K562 (cell line): Measurements from ENCODE around the gene TPD52L2. TPM values are rescaled to one million over a fixed set of nuclear protein-coding genes. Genes with fewer than 3 reads are reported as not detected.

Source experiments
- ATAC-seq: fragments of 200-7000 bp; cut with Tn5 transposase; 3 replicates; pipeline ENCODE4 v1.9.1; 2020; ENCODE audit warnings: moderate library complexity
- BruUV-seq: library from RNA; stranded (reverse); fragments of 400-500 nt; replicated peaks from 2 replicates; lab custom pipeline; 2021; lab: Mats Ljungman, UMichigan
- CTCF ChIA-PET: fragments of 300-600 bp; formaldehyde crosslinking; extraction: SDS; loops from one replicate; lab custom pipeline; 2021; ENCODE audit warnings: low intra/inter-chr PET ratio; lab: Yijun Ruan, JAX
- POLR2A ChIA-PET: fragments of 300-600, 350-650 bp; sonication (Branson Sonifier 250); formaldehyde crosslinking; extraction: SDS; loops from one replicate; lab custom pipeline; 2021; ENCODE audit warnings: antibody characterized with exemption, inconsistent platforms; lab: Yijun Ruan, JAX
- DNase-seq, 4 experiments: peaks; one replicate each; pipeline versions ENCODE4 v3.0.0 to v3.0.0-alpha.2; 2011 to 2018; ENCODE audit warnings: low spot score in 3 of 4, mixed read lengths in 3 of 4; ENCODE audit errors: extremely low read depth in 1 of 4
- FAIRE-seq: peaks from 2 replicates; lab custom pipeline; 2011; peaks lifted over from hg19 to GRCh38; lab: Jason Lieb, UNC
- H2AFZ ChIP-seq: 2 replicates; pipeline ENCODE4 v1.6.0; 2011; ENCODE audit warnings: low read depth, low read length, control low read depth, inconsistent platforms
- H3K27ac ChIP-seq: fragments of 200-600 bp; 3 replicates; pipeline ENCODE4 v1.8.0; 2011; ENCODE audit warnings: low read depth, mild to moderate bottlenecking, control low read depth, inconsistent platforms, low read length, moderate library complexity, mixed read lengths; ENCODE audit errors: extremely low read depth
- H3K27me3 ChIP-seq, 2 experiments: fragments of 300-600 bp in 1 of 2; 2 replicates in 1 of 2; 3 replicates in 1 of 2; pipeline versions ENCODE4 v1.6.0 to v1.8.0; 2011; ENCODE audit warnings: inconsistent platforms in 2 of 2, low read length in 2 of 2, mild to moderate bottlenecking in 1 of 2, mixed read lengths in 1 of 2, moderate library complexity in 1 of 2; ENCODE audit not compliant: control insufficient read depth in 2 of 2, insufficient read depth in 2 of 2
- H3K36me3 ChIP-seq: fragments of 300-600 bp; 3 replicates; pipeline ENCODE4 v1.8.0; 2011; ENCODE audit warnings: mild to moderate bottlenecking, low read length, inconsistent platforms; ENCODE audit not compliant: control insufficient read depth, insufficient read depth
- H3K4me1 ChIP-seq, 2 experiments: fragments of 200-600 bp in 1 of 2; replicated peaks in 1 of 2; 2 replicates in 1 of 2; 3 replicates in 1 of 2; pipeline versions ENCODE4 v1.5.1 to v1.8.0; 2011; ENCODE audit warnings: inconsistent platforms in 2 of 2, low read length in 2 of 2, mild to moderate bottlenecking in 1 of 2, mixed read lengths in 1 of 2, moderate library complexity in 1 of 2; ENCODE audit not compliant: control insufficient read depth in 2 of 2, insufficient read depth in 2 of 2
- H3K4me2 ChIP-seq: 2 replicates; pipeline ENCODE4 v1.6.1; 2011; ENCODE audit warnings: low read length, control low read depth, inconsistent platforms, mixed read lengths; ENCODE audit not compliant: insufficient read depth
- H3K4me3 ChIP-seq: fragments of 200-600 bp; sonication (generic), shearing (Covaris generic); 2 replicates; pipeline ENCODE4 v1.5.1; 2016; ENCODE audit warnings: control low read depth, inconsistent platforms
- H3K79me2 ChIP-seq: fragments of 200-600 bp; 3 replicates; pipeline ENCODE4 v1.8.0; 2011; ENCODE audit warnings: low read length, inconsistent platforms; ENCODE audit not compliant: control insufficient read depth, insufficient read depth
- H3K9ac ChIP-seq, 2 experiments: 2 replicates each; pipeline versions ENCODE4 v1.6.0 to v1.6.1; 2011; ENCODE audit warnings: low read depth in 2 of 2, low read length in 2 of 2, control low read depth in 1 of 2, inconsistent platforms in 1 of 2, mild to moderate bottlenecking in 1 of 2, mixed read lengths in 1 of 2; ENCODE audit not compliant: insufficient read depth in 1 of 2
- H3K9me1 ChIP-seq: one replicate; pipeline ENCODE4 v1.6.0; 2011; ENCODE audit warnings: inconsistent platforms, mild to moderate bottlenecking, low read length, moderate library complexity; ENCODE audit not compliant: control insufficient read depth, insufficient read depth
- H3K9me3 ChIP-seq: replicated peaks from 2 replicates; pipeline ENCODE4 v1.5.1; 2011; ENCODE audit warnings: low read depth, low read length, inconsistent platforms; ENCODE audit not compliant: control insufficient read depth, insufficient read depth
- H4K20me1 ChIP-seq: replicated peaks from 2 replicates; pipeline ENCODE4 v1.6.1; 2011; ENCODE audit warnings: low read length, inconsistent platforms, mixed read lengths; ENCODE audit not compliant: control insufficient read depth, insufficient read depth
- BACH1 ChIP-seq: fragments of 200-800 bp; sonication (Bioruptor generic); IDR thresholded peaks from 2 replicates; pipeline ENCODE4 v1.6.1; 2016; ENCODE audit warnings: missing genetic modification characterization, missing compliant biosample characterization
- BMI1 ChIP-seq: fragments of 150-350 bp; IDR thresholded peaks from 2 replicates; pipeline ENCODE4 v1.6.1; 2014; ENCODE audit warnings: low read length
- CBX5 ChIP-seq: IDR thresholded peaks from 2 replicates; pipeline ENCODE4 v1.6.1; 2014; ENCODE audit warnings: low read depth, borderline replicate concordance
- FOXA3 ChIP-seq, 2 experiments: fragments of 450-650 bp in 1 of 2; sonication (generic) in 1 of 2; formaldehyde crosslinking; IDR thresholded peaks in 1 of 2; conservative IDR thresholded peaks in 1 of 2; 2 replicates each; pipeline versions ENCODE4 v1.4.0 to v1.8.0; 2020 to 2022; ENCODE audit warnings: mild to moderate bottlenecking in 2 of 2, missing genetic modification reagents in 1 of 2
- MYC ChIP-seq, 2 experiments: fragments of 250-450 bp in 1 of 2; sonication (Bioruptor Pico) in 1 of 2; IDR thresholded peaks; 2 replicates each; pipeline versions ENCODE4 v1.5.1 to v1.6.1; 2012 to 2021; ENCODE audit warnings: low read depth in 2 of 2, borderline replicate concordance in 1 of 2, improper control_type of control experiment in 1 of 2, low read length in 1 of 2, mild to moderate bottlenecking in 1 of 2, moderate library complexity in 1 of 2
- NR2C2 ChIP-seq, 2 experiments: fragments of 200-800 bp in 1 of 2; sonication (Bioruptor generic) in 1 of 2; sonication (generic) in 1 of 2; formaldehyde crosslinking in 1 of 2; IDR thresholded peaks; 2 replicates each; pipeline versions ENCODE4 v1.6.1 to v1.8.0; 2016 to 2022; ENCODE audit warnings: mild to moderate bottlenecking in 1 of 2, missing compliant biosample characterization in 1 of 2, missing genetic modification characterization in 1 of 2, missing genetic modification reagents in 1 of 2
- NRF1 ChIP-seq, 2 experiments: fragments of 450-650 bp; IDR thresholded peaks in 1 of 2; conservative IDR thresholded peaks in 1 of 2; 2 replicates each; pipeline ENCODE4 v1.6.1; 2014; ENCODE audit warnings: mild to moderate bottlenecking in 2 of 2
- PRPF4 ChIP-seq: fragments of 200-400 bp; formaldehyde crosslinking; IDR thresholded peaks from one replicate; pipeline ENCODE4 v1.6.1; 2017; ENCODE audit warnings: low read length, low read depth, mild to moderate bottlenecking; ENCODE audit not compliant: insufficient read depth, poor library complexity, severe bottlenecking
- SAFB ChIP-seq: fragments of 200-400 bp; formaldehyde crosslinking; IDR thresholded peaks from 2 replicates; pipeline ENCODE4 v1.6.1; 2017; ENCODE audit warnings: low read depth, low read length, borderline replicate concordance
- TAF15 ChIP-seq: fragments of 200-400 bp; formaldehyde crosslinking; IDR thresholded peaks from 2 replicates; pipeline ENCODE4 v1.6.1; 2017; ENCODE audit warnings: mild to moderate bottlenecking, low read depth, low read length, moderate library complexity
- TSC22D4 ChIP-seq: fragments of 450-650 bp; IDR thresholded peaks from 2 replicates; pipeline ENCODE4 v1.6.1; 2016; ENCODE audit warnings: missing genetic modification characterization, missing biosample characterization, control low read depth
- WHSC1 ChIP-seq: IDR thresholded peaks from one replicate; pipeline ENCODE4 v1.6.1; 2012; ENCODE audit warnings: low read length, control low read depth, inconsistent platforms
- ZBTB17 ChIP-seq: fragments of 450-650 bp; formaldehyde crosslinking; IDR thresholded peaks from 2 replicates; pipeline ENCODE4 v1.4.0; 2020; ENCODE audit warnings: mild to moderate bottlenecking
- WGBS: fragments of 100-300 bp; shearing (Covaris generic); methylation state at CpG from one replicate; pipeline ENCODE4 v1.1.6; 2016; ENCODE audit warnings: low coverage, mixed read lengths; ENCODE audit not compliant: insufficient coverage; ENCODE audit errors: missing lambda C conversion rate; 5-methylcytosine and 5-hydroxymethylcytosine counted together
- in situ Hi-C: fragments of 300-500 bp; cut with MboI; formaldehyde crosslinking; loops from 4 replicates; pipeline ENCODE4 v1.15.0; 2018; ENCODE audit warnings: inconsistent platforms, mixed read lengths
- intact Hi-C: fragments of 100-400 bp; cut with micrococcal nuclease; formaldehyde crosslinking; loops from 2 replicates; pipeline ENCODE4 v1.14.2; 2022
- polyA plus RNA-seq, 8 experiments: library from polyadenylated mRNA; depleted of rRNA in 4 of 8; stranded (reverse) in 5 of 8; unstranded in 3 of 8; fragments of >200 nt; fragmentation: Nextera tagmentation in 2 of 8; fragmentation: Illumina TruSeq in 1 of 8; extraction: Ambion mirVana in 2 of 8; extraction: Trizol in 1 of 8; gene quantifications; 2 replicates each; pipeline versions ENCODE4 v1.2.1 to v1.2.3, GENCODE V29; 2011 to 2014; ENCODE audit warnings: inconsistent platforms in 1 of 8, missing spikeins in 1 of 8
- total RNA-seq, 7 experiments: library from RNA; depleted of rRNA in 6 of 7; stranded (reverse); fragments of >200 nt in 6 of 7; fragmentation: Illumina TruSeq in 2 of 7; extraction: Trizol in 2 of 7; gene quantifications; 2 replicates each; pipeline versions ENCODE4 v1.2.1 to v1.2.3, GENCODE V29; 2011 to 2021; ENCODE audit warnings: low replicate concordance in 1 of 7
- TF ChIP-seq, protein P1 (sequence below): fragments of 250-450 bp; sonication (Bioruptor Pico); IDR thresholded peaks from 2 replicates; pipeline ENCODE4 v1.5.0; 2020; ENCODE audit warnings: mild to moderate bottlenecking
- TF ChIP-seq, protein P2 (sequence below): fragments of 250-450 bp; sonication (Bioruptor Pico); IDR thresholded peaks from 2 replicates; pipeline ENCODE4 v1.4.0; 2020; ENCODE audit warnings: mild to moderate bottlenecking, moderate library complexity

Gene TPD52L2
- total and polyA plus RNA-seq, 9 of the 15 experiments (the other 6 are each of a cell fraction or from before 2014, with no cell fraction given), result 1.9 to 117 (median 74.6) TPM

DNA sequence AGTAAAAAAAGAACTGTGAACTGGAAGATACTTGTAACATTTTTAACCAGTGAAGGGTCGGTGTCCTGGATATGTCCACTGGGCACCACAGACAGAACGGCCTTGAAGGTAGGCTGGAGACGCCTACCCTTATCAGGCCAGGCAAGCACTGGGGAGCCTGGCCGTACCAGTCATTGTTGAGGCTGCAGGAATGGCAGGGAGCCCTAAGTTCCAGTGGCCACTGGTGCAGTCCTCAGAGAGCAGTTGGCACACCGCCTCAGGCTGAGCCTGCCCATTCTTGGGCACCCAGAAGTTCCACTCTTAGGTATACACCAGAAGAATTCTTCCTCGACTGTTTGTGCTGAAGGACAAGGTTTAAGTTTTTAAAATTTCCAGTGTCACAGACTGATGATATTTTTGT is 50.4 kb downstream of the TPD52L2 start:
- Histone ChIP-seq H3K27ac (no peak overlapping the region), H3K36me3 (peaks cover 33% of the 10 kb centered on the region; the same call in 2 of the 3 replicates), H2AFZ (no peak overlapping the region), H4K20me1 (no peaks in the 10 kb centered on the region), H3K79me2 (peaks cover 77% of the 10 kb centered on the region), H3K9me1 (no peaks in the 10 kb centered on the region), H3K4me3 (no peak overlapping the region), H3K9me3 (peaks cover 5% of the 10 kb centered on the region; the same call in 1 of the 2 replicates), H3K4me2 (no peak overlapping the region), H3K27me3 (no peaks in the 10 kb centered on the region), H3K4me1 (peaks cover 0 to 11% of the 10 kb centered on the region in 2 experiments; a peak in 2 of 5 replicates), H3K9ac (no peak overlapping the region)
- ATAC-seq (no peak), DNase-seq (no peak), FAIRE-seq (no peak)
- BruUV-seq, result no TSS peak
- WGBS, result 96% methylated on average over 6 of the region's 6 CpGs
- in situ Hi-C loops (no loop called here), intact Hi-C loops (no loop called here)
- CTCF ChIA-PET, result interaction anchor here (0.5 kb wide), 1 partner anchor 93 kb away, joined by 3 read pairs; no protein-coding TSS in a partner anchor
- no peak for TF ChIP-seq NR2C2 (CRISPR knock-in tag; IDR thresholded peaks at IDR 0.05)
- no peak for TF ChIP-seq NR2C2 (tag; IDR thresholded peaks at IDR 0.05)
- TF ChIP-seq PRPF4, result no peak
- no peak for TF ChIP-seq WHSC1
- TF ChIP-seq, protein P1, sequence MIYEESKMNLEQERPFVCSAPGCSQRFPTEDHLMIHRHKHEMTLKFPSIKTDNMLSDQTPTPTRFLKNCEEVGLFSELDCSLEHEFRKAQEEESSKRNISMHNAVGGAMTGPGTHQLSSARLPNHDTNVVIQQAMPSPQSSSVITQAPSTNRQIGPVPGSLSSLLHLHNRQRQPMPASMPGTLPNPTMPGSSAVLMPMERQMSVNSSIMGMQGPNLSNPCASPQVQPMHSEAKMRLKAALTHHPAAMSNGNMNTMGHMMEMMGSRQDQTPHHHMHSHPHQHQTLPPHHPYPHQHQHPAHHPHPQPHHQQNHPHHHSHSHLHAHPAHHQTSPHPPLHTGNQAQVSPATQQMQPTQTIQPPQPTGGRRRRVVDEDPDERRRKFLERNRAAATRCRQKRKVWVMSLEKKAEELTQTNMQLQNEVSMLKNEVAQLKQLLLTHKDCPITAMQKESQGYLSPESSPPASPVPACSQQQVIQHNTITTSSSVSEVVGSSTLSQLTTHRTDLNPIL (CRISPR knock-in tag), result no peak
- no peak for TF ChIP-seq MYC (IDR thresholded peaks at IDR 0.05; ENCODE audit: low read depth, low read length)
- TF ChIP-seq MYC (CRISPR knock-in tag; IDR thresholded peaks at IDR 0.05; ENCODE audit: borderline replicate concordance, low read depth), result no peak
- no peak for TF ChIP-seq NRF1 (conservative IDR thresholded peaks at IDR 0.05 in 1 of 2, IDR thresholded peaks at IDR 0.05 in 1 of 2)
- no peak for TF ChIP-seq CBX5
- TF ChIP-seq BACH1 (tag), result no peak
- no peak for TF ChIP-seq FOXA3 (CRISPR knock-in tag; conservative IDR thresholded peaks at IDR 0.05 in 1 of 2, IDR thresholded peaks at IDR 0.05 in 1 of 2)
- TF ChIP-seq, protein P2, sequence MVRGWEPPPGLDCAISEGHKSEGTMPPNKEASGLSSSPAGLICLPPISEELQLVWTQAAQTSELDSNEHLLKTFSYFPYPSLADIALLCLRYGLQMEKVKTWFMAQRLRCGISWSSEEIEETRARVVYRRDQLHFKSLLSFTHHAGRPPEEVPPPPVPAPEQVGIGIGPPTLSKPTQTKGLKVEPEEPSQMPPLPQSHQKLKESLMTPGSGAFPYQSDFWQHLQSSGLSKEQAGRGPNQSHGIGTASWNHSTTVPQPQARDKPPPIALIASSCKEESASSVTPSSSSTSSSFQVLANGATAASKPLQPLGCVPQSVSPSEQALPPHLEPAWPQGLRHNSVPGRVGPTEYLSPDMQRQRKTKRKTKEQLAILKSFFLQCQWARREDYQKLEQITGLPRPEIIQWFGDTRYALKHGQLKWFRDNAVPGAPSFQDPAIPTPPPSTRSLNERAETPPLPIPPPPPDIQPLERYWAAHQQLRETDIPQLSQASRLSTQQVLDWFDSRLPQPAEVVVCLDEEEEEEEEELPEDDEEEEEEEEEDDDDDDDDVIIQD, result no peak
- TF ChIP-seq TSC22D4 (tag), result no peak
- no peak for TF ChIP-seq SAFB
- TF ChIP-seq TAF15, result no peak
- no peak for TF ChIP-seq BMI1
- no peak for TF ChIP-seq ZBTB17 (CRISPR knock-in tag)
- POLR2A ChIA-PET, result interaction anchor here (0.7 kb wide), 1 partner anchor 17 kb away, joined by 5 read pairs; no protein-coding TSS in a partner anchor
